HG03095 (cell line): ENCODE measurements around the gene ST8SIA4.
A peak's percentile ranks its signal among the peaks of the same experiment; 100 is the strongest.

Experiments used
- ATAC-seq: cut with Tn5 transposase; IDR thresholded peaks from one replicate; pipeline ENCODE4 v1.9.1; 2021; ENCODE audit warnings: moderate library complexity; ENCODE audit not compliant: unreplicated experiment

The ST8SIA4 gene

GRCh38 chr5:100903039-100903887 is at the start of gene ST8SIA4:
ST8SIA4 (minus strand) TSS chr5:100903282; CDS start chr5:100902955, 327 bp downstream.
- ATAC-seq: peak; percentile 65

DNA sequence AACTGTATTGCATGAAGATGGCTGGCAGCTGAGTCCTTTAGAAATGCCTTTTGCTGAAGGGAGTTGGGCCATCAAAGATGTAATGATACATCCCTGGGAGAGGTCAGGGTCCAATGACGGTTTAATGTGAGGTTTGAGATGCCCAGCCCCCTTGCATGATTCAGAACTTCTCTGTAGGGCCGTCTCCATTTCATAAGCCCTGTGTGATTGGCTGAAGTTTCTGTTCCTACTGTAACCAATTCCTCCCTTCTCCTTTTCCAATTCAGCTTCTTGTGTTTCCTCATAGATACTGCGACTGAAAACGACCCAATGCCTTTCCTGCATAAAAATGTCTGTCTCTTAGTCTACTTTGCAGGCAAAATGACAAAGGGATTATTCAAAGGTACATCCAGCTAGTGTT is 47.9 kb upstream of the ST8SIA4 start:
- no peak for ATAC-seq

DNA sequence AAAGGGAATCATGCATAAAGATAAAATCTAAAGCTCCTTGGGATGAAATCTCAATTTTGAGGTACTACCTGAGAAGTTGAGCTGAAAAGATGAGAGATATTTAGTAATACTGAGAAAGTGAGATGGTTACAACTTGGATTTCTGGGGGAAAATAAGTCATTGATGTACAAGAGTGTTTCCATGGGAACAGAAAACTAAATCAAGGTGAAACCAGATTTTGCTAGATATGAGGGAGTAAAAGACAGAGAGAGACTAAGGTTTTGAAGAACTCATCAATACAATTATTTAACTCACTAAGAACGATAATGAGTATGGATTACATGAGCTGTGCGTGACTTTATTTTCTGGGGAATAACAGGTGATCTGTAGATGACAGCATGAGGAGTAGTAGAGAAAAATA is 10.2 kb upstream of the ST8SIA4 start:
- no peak for ATAC-seq

GRCh38 chr5:100909034-100909433 is 6.0 kb upstream of the ST8SIA4 start:
- no peak for ATAC-seq

DNA sequence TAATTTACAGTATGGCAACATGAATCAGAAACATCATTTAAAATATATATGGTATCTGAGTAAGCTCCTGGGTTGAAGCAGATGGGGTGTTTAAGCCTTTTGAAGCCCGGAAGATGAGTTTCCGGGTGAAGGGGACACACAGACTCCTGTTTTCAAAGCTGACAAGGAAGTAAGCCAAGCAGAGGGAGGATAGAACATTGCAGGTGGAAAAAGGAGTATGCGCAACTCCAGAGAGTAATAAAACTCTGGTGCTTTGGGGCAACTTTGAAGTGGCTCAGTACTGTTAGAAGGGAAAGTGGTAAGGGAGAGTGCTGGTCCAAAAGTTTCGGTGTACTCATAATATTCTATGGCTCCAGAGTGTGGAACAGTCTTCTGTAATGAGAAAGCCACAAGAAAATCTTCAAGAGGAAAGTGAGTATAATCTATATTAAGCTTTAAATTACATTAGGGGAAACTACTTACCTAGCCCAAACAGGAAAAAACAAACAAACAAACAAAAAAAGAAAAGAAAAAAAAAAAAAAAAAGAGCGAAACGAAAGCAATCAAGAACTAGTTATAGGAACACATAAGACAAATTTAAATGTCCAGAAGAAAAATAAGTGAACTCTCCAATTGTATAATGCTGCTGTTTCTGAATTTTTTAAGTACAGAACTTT is 2.3 kb upstream of the ST8SIA4 start:
- no peak for ATAC-seq

- peak; percentile 16 for ATAC-seq
These were observed 1.3 kb upstream of the ST8SIA4 start for GRCh38 chr5:100904259-100904861.

DNA sequence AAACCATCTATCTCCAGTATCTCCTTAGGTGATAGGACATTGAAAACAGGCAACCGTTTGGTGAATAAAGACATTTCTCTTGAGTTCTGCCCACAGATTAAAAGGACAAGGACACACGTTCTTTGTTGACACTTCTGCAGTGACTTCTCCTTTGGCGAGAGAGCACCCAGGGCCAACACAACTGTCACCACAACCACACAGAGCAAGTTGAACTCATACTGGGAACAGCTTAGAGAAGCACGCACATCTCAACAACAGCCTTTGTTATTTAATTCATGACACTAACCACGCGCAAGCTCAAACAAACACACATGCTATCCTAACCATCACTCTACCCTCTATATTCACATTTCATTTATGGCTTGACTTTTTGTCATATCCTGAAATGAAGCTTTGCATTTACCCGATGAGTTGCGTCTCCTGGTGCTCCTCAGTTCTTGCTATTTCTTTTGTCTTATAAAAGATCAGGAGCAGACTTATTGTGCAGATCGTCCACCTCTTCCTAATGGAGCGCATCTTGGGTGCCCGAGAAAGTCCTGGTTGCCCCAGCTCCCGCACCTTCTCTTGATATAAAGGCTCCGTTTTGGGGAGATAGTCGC is 543 bp downstream of the ST8SIA4 start:
- ATAC-seq: no peak

- ATAC-seq: no peak
These were observed 1.2 kb downstream of the ST8SIA4 start for GRCh38 chr5:100901821-100902341.

DNA sequence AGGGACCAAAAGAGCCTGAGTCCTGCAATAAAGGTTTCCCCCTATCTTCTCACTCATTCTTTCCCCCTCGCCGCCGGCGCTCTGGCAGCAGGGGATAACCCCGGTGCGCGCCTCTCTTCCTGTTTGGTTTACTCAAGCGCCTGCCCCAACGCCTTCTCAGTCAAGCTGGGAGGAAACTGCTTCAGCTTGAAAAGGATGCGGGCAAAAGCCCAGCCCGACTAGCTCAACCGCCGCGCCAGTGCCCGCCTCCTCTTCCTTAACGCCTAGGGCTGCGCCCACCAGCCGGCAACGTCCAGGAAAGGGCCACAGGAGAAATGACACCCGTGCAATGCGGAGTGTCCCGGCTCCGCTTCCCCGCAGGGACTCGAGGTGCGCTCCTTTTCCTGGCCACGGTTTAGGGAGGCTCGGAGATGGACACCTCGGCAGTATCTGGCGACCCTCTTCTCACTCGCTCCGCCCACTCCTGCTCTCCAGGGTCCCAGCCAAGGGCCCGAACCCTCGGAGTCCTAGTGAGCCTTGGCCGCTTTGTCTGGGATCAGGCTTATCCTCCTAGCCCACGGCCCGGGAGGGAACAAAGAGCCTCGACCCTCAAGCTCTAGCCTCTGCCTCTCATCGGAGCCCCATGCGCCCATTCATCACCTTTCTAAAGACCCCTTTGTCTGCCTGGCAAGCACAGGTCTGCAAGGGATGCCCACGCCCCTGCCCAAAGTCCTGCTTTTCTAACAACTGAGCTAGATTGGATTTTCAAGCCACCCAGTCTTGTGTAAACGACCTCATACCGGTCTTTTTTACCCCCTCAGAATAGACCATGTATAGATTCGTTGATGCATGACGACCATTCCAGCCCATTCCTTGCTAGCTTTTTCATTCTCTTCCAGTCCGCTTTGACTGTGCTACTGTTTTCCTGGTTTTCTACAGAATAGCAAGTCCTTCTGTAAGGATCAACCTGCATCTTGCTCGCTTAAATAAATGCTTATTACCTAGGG is 2.0 kb downstream of the ST8SIA4 start:
- peak; percentile 34 for ATAC-seq

GRCh38 chr5:100900142-100900795 is 2.8 kb downstream of the ST8SIA4 start:
- no peak for ATAC-seq

GRCh38 chr5:100899675-100900074 is 3.4 kb downstream of the ST8SIA4 start:
- no peak for ATAC-seq

DNA sequence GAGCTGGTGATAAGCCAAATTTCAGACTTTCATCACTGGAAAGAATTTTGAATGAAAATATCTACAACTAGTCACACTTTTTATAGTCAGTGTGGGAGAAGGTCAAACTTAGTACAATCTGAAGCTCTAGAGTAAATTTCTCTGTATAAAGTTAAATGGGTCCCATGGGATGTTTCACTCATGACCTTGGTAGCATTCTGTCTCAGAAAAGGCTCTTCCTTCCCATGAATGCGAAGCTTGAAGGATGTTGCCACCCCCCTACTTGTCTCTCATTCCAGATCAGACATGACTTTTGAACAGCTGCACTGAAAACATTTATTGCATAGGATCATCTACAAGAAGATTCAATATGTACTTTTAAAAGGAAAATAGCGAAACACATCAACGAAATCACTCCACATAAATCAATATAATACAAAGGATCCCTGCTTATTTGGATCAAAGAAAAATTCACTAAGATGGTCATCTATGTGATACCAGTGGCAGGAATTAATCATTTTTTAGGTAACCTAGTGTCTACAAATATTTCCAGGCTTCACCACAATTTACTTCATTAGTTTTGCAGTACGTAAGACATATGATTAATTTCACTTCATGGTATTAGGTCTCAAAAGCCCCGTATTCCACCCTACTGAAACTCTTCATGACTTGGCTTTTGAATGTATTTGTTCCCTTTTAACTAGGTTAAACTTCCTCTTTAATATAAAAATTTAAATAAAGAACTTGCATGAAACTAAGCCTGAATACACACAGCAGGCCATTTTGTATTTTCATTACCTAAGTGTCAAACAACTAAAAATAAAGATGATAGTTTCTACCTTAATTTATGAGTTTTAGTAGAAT is 4.4 kb downstream of the ST8SIA4 start:
- no peak for ATAC-seq

- no peak for ATAC-seq
These were observed 7.0 kb downstream of the ST8SIA4 start for GRCh38 chr5:100896054-100896453.

DNA sequence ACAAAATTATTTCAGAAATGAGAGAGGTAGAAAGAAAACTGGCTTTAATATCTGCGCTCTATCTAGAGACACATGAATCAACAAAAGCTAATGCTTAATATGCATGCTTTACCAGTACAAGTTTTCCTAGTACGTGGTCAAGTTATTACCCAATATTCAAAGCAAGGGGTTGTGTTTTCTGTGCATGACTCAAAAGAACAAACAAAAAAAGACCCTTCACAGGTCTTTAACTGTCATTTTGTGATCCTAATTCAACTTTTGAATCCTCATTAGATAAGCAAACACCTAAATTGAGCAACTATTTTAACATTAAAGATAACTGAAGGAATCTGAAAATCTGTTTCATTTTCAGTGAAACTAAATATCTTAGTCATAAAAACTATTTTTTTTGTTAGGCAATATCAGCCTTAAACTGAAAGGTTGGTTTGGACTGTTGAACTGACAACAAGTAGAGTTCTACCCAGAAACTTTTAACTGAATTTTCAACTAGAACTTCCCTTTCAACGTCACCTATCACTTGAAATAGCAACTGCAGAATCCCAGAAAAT is 12.5 kb downstream of the ST8SIA4 start:
- ATAC-seq: peak; percentile 69

DNA sequence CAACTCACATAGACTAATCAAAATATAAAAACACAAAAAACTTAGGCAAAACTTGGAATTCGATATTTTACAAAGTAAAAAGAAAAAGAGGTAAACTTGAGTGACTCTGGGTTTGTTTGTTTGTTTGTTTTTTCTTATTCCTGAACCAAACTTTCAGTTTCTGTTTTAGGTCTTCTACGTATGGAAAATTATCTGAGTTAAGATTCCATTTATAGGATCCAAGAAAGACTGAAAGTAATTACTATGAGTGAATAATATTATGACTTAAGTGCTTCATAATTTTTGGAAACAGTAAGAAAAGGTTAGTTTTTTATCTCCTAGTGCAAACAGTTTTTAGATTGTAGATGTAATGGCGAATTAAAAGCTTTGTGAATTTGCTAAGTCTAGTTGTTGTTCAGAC is 13.2 kb downstream of the ST8SIA4 start:
- no peak for ATAC-seq

DNA sequence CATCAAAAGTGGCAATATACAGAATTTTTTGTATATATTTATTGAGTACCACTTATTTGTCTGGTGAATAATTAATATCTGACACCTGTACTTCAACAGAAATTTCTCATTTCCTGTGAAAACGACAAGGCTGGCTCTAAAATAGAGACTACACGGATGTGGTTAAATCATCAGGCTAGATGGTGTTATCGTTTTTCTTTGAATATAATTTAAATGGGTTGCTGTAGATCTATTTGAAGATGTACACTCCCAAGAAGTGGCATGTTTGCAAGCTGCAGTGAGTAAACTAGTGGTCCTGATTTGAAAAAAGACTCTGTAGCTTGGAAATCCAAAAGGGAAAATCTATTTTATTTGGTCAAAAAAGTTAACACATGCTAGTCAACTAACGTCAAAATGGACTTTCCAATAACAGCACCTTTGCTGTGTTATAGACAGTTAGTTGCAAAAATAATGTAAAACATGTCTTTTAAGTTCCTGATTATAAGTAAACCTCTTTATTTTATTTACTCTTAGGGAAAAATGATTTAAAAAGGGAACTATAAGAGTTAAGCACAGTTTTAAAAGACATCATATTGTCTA is 13.8 kb downstream of the ST8SIA4 start:
- peak; percentile 48 for ATAC-seq

DNA sequence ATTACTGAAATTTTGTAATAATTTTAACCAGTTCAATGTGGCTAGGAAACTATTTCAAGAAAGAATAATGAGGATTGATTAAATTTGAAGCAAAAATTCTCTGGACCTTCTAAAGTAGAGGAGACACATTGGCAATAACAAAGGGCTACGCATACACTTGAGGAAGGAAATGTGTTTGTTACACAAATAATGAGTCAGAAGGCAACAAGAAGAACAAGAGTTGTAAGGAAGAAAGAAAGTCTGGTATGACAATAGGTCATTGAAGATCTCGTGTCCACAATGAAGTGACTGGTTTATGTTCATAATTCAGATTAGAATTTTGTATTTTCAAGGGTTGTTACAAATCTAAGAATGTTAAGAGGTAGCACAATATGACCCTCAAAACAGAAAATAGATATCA is 25.8 kb downstream of the ST8SIA4 start:
- no peak for ATAC-seq
